Prostate gland (tissue), 2 donors: ENCODE results near the gene BNC2. TPM values are rescaled to one million over a fixed set of nuclear protein-coding genes. Genes with fewer than 3 reads are reported as not detected.

Source experiments
- DNase-seq: peaks from one replicate; pipeline ENCODE4 v3.0.0-alpha.2; 2019; ENCODE audit warnings: low spot score
- H3K27ac ChIP-seq, 2 donors: fragments of 200-600 bp; sonication (generic); 2 replicates each; pipeline ENCODE4 v1.5.1; 2017 to 2019
- H3K27me3 ChIP-seq: fragments of 200-600 bp; sonication (generic); replicated peaks from 2 replicates; pipeline ENCODE4 v1.5.1; 2019; ENCODE audit not compliant: insufficient read depth
- H3K36me3 ChIP-seq, 2 donors: fragments of 200-600 bp; sonication (generic); 1 replicate in 1 of 2; 2 replicates in 1 of 2; pipeline versions ENCODE4 v1.5.1 to v1.8.1; 2017 to 2019
- H3K4me1 ChIP-seq: fragments of 200-600 bp; sonication (generic); replicated peaks from 2 replicates; pipeline ENCODE4 v1.5.1; 2019
- H3K4me3 ChIP-seq, 2 donors: fragments of 200-600 bp; sonication (generic); 2 replicates each; pipeline ENCODE4 v1.5.1; 2017 to 2019
- H3K9me3 ChIP-seq: fragments of 200-600 bp; sonication (generic); 2 replicates; pipeline ENCODE4 v1.5.1; 2017
- CTCF ChIP-seq, 4 experiments: fragments of 200-600 bp in 2 of 4; fragments of 450-650 bp in 2 of 4; sonication (generic) in 2 of 4; IDR thresholded peaks; 1 replicate in 3 of 4; 2 replicates in 1 of 4; pipeline ENCODE4 v1.5.1; 2016 to 2019; ENCODE audit warnings: antibody characterized with exemption in 4 of 4, mild to moderate bottlenecking in 2 of 4, moderate library complexity in 2 of 4
- POLR2A ChIP-seq: fragments of 450-650 bp; IDR thresholded peaks from one replicate; pipeline ENCODE4 v1.6.1; 2016; ENCODE audit warnings: antibody characterized with exemption, mild to moderate bottlenecking
- POLR2AphosphoS5 ChIP-seq: sonication (generic); formaldehyde crosslinking; IDR thresholded peaks from one replicate; pipeline ENCODE4 v1.6.1; 2017; ENCODE audit warnings: antibody characterized with exemption
- WGBS: methylation state at CpG from one replicate; pipeline ENCODE4 v1.1.5; 2018; 5-methylcytosine and 5-hydroxymethylcytosine counted together
- intact Hi-C: fragments of 100-400 bp; cut with DNase I; formaldehyde crosslinking; loops from one replicate; pipeline ENCODE4 v1.14.2; 2022
- total RNA-seq, 2 donors: library from RNA; depleted of rRNA; stranded (reverse); fragments of >200 nt; gene quantifications; one replicate each; pipeline ENCODE4 v1.1.0, GENCODE V29; 2016

BNC2 gene
- total RNA-seq, 2 donors from 2014 or later: 4.9 to 37.2 TPM

- Histone ChIP-seq H3K27me3 (no peaks in the 10 kb centered on the region), H3K4me1 (no peaks in the 10 kb centered on the region), H3K27ac (no peak overlapping the region), H3K36me3 (no peaks in the 10 kb centered on the region), H3K9me3 (no peaks in the 10 kb centered on the region), H3K4me3 (no peak overlapping the region)
- no peak for DNase-seq
- intact Hi-C loops: no loop called here
- no peak for TF ChIP-seq POLR2A
- no peak for TF ChIP-seq CTCF (IDR thresholded peaks at IDR 0.05)
- TF ChIP-seq POLR2AphosphoS5: no peak
- WGBS: 81% methylated on average over 2 of the region's 2 CpGs
These were observed 370.1 kb downstream of the BNC2 start for GRCh38 chr9:16500386-16500785.

- Histone ChIP-seq H3K27ac (no peak overlapping the region), H3K36me3 (no peaks in the 10 kb centered on the region), H3K9me3 (no peaks in the 10 kb centered on the region), H3K4me1 (no peaks in the 10 kb centered on the region), H3K4me3 (no peak overlapping the region), H3K27me3 (no peaks in the 10 kb centered on the region)
- TF ChIP-seq POLR2A: no peak
- no peak for TF ChIP-seq POLR2AphosphoS5
- no peak for TF ChIP-seq CTCF (IDR thresholded peaks at IDR 0.05)
- intact Hi-C loops: no loop called here
- DNase-seq: no peak
These were observed 370.6 kb downstream of the BNC2 start for GRCh38 chr9:16499892-16500291.

- Histone ChIP-seq H3K9me3 (no peaks in the 10 kb centered on the region), H3K4me3 (no peak overlapping the region), H3K27me3 (no peaks in the 10 kb centered on the region), H3K36me3 (no peaks in the 10 kb centered on the region), H3K27ac (no peak overlapping the region), H3K4me1 (no peaks in the 10 kb centered on the region)
- TF ChIP-seq CTCF (IDR thresholded peaks at IDR 0.05): no peak
- no peak for TF ChIP-seq POLR2A
- TF ChIP-seq POLR2AphosphoS5: no peak
- no peak for DNase-seq
- WGBS: 95% methylated on average over 2 of the region's 2 CpGs
- intact Hi-C loops: no loop called here
These were observed 373.6 kb downstream of the BNC2 start for GRCh38 chr9:16496908-16497307.

GRCh38 chr9:16487915-16488314 lies 382.6 kb downstream of the BNC2 start:
- 88% methylated on average over 7 of the region's 7 CpGs for WGBS
- H3K4me1 ChIP-seq: no peaks in the 10 kb centered on the region
- TF ChIP-seq POLR2A (no peak), CTCF (IDR thresholded peaks at IDR 0.05) (no peak), POLR2AphosphoS5 (no peak)
- no peaks in the 10 kb centered on the region for H3K36me3 ChIP-seq
- no peak overlapping the region for H3K27ac ChIP-seq
- H3K27me3 ChIP-seq: no peaks in the 10 kb centered on the region
- H3K4me3 ChIP-seq: no peak overlapping the region
- no peaks in the 10 kb centered on the region for H3K9me3 ChIP-seq
- intact Hi-C loops: no loop called here
- DNase-seq: no peak

GRCh38 chr9:16485575-16486321 lies 384.7 kb downstream of the BNC2 start:
- Histone ChIP-seq H3K27me3 (no peaks in the 10 kb centered on the region), H3K36me3 (no peaks in the 10 kb centered on the region), H3K9me3 (no peaks in the 10 kb centered on the region), H3K27ac (no peak overlapping the region), H3K4me3 (no peak overlapping the region), H3K4me1 (no peaks in the 10 kb centered on the region)
- DNase-seq: no peak
- intact Hi-C loops: no loop called here
- WGBS: 92% methylated on average over 6 of the region's 6 CpGs
- TF ChIP-seq CTCF (IDR thresholded peaks at IDR 0.05) (no peak), POLR2AphosphoS5 (no peak), POLR2A (no peak)
